TTC549 (cell line): ENCODE measurements around the gene DGCR8.
"Not testable (repeated sequence)": the region's sequence is repeated elsewhere in the genome, so short reads cannot be mapped to it uniquely, and the experiment has no call there.

Experiments used
- FAIRE-seq: peaks from 2 replicates; lab custom pipeline; 2012; peaks lifted over from hg19 to GRCh38; lab: Jason Lieb, UNC

Gene DGCR8

DNA sequence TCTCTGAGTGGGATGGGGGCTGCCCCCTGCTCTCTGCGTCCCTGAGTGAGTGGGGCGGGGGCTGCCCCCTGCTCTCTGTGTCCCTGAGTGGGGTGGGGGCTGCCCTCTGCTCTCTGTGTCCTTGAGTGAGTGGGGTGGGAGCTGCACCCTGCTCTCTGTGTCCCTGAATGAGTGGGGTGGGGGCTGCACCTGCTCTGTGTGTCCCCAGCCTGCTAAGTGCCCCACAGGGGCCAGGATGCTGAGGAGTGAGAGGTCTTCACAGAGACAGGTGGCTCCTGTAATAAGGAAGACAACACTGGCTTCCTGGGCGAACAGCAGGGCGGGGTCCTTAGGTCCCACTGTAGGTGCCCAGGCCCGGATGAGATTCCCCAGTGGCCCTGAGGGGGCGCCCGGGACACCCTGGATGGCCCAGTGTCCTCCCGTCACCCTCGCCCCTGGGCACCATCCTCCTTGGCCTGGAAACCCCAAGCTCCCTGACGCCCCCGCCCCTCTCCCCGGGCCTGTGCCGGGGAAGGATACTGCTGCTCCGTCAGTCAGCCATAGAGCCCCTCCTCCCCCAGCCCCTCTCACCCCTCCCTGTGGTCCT is 74.7 kb downstream of the DGCR8 start:
- FAIRE-seq: no peak

DNA sequence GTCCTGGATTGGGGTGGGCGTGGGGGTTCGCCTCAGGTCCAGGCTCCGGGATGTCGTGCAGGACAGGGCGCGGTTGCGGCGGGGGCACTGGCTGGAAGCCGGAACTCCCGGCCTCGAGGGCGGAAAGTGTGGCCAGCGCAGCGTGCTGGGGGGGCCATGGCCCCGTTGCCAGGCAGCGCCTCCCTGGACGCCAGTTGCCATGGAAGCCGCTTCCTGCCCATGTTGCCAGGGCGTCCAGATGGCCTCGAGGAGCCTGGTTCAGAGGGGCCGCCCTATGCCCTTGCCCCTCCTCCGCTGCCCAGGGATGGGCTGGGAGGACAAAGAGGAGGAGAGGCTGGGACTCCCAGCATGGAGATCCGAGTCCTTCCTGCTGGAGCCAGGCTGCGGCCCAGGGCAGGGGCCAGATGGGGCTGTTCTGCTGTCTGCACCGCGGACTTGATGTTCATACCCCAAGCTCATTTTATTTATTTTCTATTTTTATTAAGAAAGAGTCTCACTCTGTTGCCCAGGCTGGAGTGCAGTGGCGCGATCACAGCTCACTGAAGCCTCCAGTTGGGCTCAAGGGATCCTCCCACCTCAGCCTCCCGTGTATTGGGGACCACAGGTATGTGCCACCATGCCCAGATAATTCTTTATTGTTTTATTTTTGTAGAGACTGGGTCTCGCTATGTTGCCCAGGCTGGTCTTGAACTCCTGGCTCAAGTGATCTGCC is 75.4 kb downstream of the DGCR8 start:
- no peak for FAIRE-seq

DNA sequence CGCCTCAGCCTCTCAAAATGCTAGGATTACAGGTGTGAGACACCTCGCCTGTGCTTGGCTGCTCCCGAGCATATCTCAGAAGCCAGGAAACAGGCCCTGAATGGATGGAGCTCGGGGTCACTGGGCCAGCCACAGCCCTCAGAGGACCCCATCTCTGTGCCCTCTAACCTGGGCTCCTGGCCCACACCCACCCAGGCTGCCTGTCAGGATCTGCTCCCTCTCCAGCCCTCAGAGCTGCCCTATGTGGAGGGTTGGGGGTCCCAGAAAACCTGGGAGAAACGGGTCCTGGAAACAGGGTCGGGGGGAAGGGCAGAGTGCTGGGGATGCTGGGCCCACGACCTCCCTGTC is 76.0 kb downstream of the DGCR8 start:
- no peak for FAIRE-seq

DNA sequence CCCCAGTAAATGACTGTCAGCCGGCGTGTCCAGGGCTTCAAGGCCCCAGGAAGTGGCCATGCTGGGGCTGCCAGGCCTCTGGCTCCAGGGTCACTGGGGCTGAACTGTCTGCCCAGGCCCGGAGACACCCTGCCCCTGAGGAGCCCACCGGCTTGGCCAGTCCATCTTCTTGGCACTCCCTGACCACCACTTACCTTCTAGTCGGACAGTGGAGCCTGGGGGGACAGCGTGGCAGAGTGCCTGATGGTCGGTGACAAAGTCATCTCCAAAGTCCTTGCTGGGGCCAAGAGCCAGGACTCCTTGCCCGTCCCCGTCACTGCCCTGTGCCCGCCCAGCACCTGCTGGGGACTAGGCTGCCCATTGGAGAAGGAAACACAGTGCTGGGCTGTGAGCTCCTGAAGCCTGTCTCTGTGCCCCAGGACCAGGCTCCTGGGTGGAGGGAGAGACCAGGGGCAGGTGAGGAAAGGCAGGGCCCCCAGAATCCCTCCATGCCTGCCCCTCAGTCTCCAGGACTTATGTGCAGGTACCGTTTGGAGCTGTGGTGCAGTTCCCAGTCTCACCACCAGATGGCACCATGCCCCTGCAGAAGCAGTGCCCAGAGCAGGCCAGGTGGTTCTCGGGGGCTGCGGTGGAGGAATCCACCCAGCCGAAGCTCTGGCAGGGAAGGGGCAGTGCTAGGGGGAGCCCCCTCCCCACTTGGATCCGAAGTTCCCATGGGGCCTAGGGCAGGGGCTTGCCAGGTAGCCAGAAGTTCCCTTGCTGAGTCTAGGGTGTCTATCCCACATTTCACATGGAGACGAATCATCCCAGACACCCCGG is 76.8 kb downstream of the DGCR8 start:
- FAIRE-seq: no peak

GRCh38 chr22:20157430-20158183 is 77.6 kb downstream of the DGCR8 start:
- FAIRE-seq: no peak

GRCh38 chr22:20158391-20159036 is 78.5 kb downstream of the DGCR8 start:
- FAIRE-seq: no peak

DNA sequence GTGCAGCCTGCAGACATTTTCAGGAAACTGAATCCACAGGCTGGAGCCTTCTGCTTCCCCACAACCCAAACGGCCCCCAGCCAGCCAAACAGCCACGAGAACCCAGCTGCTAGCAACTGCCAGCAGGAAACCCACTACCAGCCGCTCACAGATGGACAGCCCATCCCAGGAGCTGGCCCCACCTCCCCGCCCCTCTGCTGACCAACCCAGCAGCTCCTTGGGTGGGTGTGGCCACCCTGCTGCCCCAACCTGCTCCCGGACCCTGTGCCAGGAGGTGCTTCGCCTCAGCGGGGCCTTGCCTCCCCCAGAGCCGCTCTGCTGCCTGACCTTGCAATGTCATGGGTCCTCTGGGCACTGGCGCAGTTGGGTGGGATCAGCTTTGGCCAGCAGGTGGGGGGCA is 79.0 kb downstream of the DGCR8 start:
- FAIRE-seq: no peak

GRCh38 chr22:20159531-20159930 is 79.5 kb downstream of the DGCR8 start:
- FAIRE-seq: not testable (repeated sequence)

DNA sequence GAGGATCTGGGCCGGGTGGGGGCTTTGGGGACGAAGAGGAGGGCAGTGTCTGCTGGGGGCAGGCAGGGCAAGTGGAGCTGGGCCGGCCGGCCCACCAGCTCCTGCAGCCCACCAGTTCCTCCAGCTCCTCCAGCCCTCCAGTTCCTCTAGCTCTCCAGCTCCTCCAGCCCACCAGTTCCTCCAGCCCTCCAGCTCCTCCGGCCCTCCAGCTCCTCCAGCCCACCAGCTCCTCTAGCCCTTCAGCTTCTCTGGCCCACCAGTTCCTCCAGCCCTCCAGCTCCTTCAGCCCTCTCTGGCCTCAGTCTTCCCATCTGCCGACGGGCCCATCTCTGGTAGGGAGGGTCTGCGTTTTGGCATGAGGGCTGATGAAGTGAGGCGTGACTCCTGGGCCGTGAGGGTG is 80.0 kb downstream of the DGCR8 start:
- FAIRE-seq: no peak
